ENCODE measurements around the gene DLK2.
A peak's percentile ranks its signal among the peaks of the same experiment; 100 is the strongest.
"Not testable (repeated sequence)": the region's sequence is repeated elsewhere in the genome, so short reads cannot be mapped to it uniquely, and the experiment has no call there.

The DLK2 gene

DNA sequence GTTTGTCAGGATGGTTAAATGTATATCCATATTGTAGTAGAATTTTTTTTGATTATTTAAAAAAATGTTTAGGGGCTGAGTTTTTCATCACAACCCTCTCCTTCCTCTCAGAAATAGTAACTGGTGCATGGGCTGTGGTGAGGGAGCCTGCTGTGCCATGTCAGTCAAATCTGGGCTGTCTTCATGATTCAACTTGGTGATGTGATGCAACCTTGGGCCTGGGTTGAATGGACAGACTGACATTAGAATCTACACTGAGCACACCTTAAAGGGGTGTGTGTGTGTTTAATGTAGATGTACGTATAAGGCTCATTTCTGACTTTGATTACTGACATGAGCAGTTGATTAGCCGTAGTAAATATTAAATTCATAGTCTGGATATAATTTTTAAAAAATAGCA, 25.7 kb upstream of the DLK2 start:
- no peak for DNase-seq

DNA sequence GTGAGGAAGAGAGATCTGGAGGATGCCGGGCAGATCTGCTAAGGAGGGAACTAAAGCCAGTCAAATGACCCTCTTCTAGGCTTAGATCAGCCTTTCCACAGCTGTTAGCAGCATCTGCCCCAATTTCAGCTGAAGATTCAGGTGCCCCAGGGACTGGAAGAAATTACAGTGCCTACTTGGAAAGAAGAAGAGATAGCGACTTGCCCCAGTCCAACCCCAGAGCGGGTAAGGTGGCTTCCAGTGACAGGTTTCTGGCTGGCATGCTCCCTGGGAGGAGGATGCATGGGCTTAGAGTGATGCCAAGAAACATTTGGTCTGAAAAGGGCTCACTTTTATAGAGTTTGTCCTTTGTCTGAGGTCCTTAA, 22.6 kb upstream of the DLK2 start:
- no peak for DNase-seq

DNA sequence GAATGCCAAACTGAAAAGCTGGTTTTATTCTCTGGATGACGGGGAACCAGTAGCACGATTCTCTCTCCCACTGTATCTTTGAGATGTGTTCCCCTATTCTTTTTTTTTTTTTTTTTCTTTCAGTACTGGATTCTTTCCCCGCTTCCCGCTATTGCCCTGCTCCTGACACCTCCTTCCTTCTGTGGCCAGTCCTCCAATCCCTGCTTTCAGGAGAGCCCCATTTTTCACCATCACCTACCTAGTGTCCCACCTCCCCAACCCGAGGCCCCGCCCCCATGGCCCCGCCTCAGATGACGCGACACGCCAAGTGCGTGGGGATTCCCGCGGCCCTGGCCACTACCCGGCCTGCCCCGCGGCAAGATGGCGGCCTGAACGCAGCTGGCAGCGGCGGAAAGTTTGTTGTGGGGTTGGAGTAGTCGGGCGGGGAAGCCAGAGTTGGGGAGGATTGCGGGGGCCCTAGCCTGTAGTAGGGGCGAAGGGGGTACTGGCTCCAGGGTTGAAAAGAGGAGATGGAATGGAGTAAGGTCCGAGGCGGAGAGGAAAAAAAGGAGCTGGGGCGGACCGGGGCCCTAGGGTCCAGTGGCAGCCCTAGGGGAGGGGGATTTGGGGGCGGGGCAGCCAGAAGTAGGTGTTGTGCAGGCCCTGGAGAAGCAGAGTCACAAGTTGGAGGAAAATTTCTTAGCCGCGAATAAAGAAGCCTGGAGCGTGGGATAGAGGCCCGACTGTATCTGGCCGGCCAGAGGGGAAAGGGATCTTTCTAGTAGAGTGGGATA, 22.1 kb upstream of the DLK2 start, which contains the start of gene TJAP1:
TSS of gene TJAP1 (plus strand) at position 336 of the 773 bp plus-strand sequence. CDS start 21,432 bp downstream, outside the sequence.
- DNase-seq: peak; percentile 75 to 76

- DNase-seq: no peak
These were observed 21.4 kb upstream of the DLK2 start for GRCh38 chr6:43476746-43477145.

DNA sequence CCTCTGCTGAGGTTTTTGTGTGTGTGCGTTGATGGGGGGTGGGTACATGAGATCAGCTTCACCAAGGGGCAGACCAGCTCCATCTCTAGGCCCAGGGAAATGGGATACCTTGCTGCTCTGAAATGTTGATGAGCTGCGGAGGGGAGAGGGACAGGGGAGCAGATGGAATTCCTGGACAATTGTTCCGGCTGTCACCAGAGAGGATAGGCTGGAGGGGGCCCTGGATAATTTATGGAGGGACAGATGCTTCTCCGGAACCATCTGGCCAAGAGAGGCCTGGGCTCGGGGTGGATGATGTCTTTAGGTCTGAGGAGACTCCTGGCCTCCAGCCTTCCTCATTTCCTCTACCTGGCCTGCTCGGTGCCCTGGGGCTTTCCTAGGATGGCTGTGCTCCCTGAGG, 20.2 kb upstream of the DLK2 start:
- DNase-seq: no peak

GRCh38 chr6:43472515-43472914, 17.2 kb upstream of the DLK2 start:
- no peak for DNase-seq

DNA sequence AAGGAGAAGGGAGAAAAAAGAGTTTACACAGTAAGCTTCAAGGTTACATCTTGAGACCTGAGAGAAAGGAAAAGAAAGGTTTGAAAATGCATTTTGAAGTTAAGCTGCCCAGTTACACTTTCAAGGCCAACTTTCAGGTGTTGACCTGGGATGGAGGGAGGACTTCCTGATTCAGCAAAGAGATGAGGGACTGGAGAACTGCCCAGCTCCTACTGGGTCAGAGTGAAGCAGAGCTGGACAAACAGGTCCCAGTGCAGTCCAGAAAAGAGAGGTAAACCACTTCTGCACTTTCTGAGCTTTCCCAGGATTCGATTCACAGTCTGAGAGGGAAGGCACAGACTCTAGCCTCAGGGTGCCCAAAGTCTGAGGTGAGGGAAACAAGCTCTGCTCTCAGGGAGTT, 16.1 kb upstream of the DLK2 start:
- DNase-seq: no peak

DNA sequence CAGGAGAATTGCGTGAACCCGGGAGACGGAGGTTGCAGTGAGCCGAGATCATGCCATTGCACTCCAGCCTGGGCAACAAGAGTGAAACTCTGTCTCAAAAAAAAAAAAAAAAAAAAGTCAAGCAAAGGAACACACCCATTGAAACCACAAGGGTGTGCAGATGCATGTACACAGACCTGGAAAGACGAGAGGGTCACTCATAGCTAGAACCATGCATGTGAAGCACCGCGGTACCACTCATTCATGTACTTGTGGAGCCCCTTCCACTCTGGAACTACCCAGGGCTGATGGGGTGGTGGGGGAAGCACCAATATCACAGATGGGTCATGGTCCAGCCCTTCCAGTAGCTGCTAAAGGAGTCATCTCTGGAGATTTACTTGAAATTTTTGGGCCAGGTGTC, 14.6 kb upstream of the DLK2 start:
- no peak for DNase-seq

DNA sequence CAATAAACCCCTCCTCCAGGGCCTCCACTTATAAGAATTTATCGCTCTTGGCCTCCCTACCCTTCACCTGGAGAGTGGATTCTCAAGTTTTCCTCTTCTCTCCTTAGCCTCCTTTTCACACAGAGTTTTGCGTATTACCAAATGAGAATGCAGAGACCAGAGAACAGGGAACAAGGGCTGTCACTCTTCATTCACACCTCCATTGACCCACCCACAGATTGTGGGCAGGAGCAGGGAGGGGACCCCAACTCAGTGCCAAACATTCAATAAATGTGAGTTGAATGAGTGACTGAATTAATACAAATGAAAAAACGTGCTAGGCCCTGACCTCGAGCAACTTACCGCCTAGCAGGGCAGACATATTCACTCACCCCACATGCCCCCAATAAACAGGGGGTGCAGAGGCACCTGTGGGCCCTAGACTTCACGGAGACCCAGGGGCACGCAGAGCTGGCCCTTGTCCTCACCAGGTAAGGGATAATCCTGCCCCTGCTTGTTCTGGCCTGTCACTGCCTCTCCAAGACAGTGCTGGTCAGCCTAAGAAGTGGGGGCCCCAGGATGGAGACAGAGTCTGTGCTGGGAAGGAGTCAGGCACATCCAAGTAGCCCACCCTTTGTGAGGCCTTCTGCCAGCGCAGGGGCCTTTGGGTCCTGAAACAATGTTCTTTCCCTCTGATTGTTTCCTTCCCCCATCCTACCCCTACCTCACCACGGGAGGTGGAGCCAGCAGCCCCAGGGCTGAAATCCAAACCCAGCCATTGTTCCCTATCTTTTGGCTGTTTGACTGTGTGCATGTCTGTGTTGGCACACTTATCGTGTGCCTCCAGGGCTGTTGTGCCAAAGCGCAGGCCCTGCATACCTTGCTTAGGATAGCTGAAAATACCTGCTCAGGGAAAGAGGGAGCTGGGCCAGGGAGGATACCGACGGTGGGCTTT, 13.7 kb upstream of the DLK2 start:
- DNase-seq: no peak

DNA sequence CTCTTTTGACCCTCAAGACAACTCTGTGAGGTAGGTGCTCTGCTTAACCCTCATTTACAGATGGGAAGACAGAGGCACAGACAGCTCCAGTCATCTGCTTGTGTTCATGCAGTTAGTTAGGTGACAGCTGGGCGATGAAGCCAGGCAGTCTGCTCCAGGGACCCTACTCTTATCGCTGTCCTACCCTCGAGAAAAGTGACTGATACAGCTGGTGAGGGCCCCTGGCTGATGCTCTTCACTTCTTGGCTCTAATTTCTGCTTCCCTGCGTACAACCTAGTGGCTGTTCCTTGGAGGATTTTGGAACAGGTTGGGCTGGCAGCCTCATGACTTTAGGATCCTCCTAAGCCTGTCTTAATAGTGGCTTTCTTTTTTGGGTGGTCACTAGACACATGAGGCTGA, 12.9 kb upstream of the DLK2 start:
- DNase-seq: no peak

DNA sequence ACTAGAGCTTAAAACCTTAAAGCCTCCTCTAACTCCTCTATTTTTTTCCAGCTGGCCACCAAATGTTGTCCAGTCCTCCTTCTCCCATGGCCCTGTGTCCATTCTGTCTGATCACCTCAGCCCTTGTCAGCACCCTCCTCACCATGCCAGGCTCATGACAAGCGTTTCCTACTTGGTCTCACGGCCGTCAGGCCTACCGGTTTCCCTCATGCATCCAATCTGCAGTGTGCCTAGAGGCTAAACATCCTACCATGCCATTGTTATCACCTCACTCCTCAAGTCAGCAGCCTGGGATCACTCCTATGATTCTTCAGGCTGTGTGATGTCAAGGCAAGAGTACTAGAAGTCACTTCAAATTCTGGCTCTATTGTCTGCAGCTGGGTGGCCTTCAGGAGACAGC, 12.4 kb upstream of the DLK2 start:
- no peak for DNase-seq

- DNase-seq: not testable (repeated sequence)
These were observed 11.9 kb upstream of the DLK2 start for GRCh38 chr6:43467265-43467664.

- no peak for DNase-seq
These were observed 10.6 kb upstream of the DLK2 start for GRCh38 chr6:43465948-43466347.

- DNase-seq: no peak
These were observed 9.0 kb upstream of the DLK2 start for GRCh38 chr6:43464337-43464736.

DNA sequence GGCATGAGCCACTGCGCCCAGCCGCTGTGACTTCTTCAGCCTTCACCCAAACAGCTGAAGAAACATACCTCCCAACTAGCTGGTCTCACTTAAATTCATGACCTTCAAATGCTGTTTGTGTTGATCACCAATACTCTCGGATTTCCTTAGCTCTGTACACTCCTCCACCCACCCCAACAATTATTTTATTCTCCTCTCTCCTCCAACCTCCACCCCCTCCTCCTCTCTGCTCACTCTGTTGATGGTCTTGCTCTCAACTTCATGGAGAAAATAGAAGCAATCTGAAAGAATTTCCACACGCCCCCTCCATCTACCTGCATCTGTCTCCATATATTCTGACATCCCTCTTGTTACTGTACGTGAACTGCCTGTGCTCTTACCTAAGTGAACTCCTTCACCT, 6.6 kb upstream of the DLK2 start:
- DNase-seq: no peak

DNA sequence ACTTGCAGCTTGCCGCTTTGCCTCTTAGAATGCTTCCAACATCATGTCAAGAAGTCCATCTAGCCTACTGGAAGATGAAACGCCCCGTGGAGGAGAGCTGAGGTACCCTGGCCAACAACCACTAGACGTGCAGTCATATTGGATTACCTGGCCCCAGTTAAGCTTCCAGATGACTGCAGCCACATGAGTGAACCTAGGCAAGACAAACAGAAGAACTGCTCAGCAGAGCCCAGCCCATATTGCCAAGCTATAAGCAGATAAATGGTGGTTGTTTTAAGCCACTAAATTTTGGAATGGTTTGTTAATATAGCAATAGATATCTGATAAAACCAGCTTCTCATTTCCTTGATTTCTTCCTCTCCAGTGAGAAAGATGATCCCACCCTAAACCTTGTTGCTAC, 4.7 kb upstream of the DLK2 start:
- no peak for DNase-seq

GRCh38 chr6:43459535-43459934, 4.2 kb upstream of the DLK2 start:
- no peak for DNase-seq

GRCh38 chr6:43458154-43458553, 2.8 kb upstream of the DLK2 start:
- not testable (repeated sequence) for DNase-seq

DNA sequence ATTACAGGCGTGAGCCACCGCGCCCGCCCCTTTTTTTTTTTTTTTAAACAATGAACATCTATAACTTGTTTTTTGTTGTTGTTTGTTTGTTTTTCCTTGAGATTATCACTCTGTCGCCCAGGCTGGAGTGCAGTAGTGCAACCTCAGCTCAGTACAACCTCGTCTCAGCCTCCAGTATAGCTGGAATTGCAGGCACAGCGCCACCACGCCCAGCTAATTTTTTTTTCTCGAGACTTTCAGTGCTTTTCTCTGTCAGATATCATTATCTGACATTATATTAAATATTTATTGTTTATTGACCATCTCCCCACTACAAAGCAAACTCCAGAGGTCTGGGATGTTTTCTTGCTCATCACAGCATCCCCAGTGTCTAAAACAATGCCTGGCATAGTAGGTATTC, 2.3 kb upstream of the DLK2 start:
- no peak for DNase-seq

DNA sequence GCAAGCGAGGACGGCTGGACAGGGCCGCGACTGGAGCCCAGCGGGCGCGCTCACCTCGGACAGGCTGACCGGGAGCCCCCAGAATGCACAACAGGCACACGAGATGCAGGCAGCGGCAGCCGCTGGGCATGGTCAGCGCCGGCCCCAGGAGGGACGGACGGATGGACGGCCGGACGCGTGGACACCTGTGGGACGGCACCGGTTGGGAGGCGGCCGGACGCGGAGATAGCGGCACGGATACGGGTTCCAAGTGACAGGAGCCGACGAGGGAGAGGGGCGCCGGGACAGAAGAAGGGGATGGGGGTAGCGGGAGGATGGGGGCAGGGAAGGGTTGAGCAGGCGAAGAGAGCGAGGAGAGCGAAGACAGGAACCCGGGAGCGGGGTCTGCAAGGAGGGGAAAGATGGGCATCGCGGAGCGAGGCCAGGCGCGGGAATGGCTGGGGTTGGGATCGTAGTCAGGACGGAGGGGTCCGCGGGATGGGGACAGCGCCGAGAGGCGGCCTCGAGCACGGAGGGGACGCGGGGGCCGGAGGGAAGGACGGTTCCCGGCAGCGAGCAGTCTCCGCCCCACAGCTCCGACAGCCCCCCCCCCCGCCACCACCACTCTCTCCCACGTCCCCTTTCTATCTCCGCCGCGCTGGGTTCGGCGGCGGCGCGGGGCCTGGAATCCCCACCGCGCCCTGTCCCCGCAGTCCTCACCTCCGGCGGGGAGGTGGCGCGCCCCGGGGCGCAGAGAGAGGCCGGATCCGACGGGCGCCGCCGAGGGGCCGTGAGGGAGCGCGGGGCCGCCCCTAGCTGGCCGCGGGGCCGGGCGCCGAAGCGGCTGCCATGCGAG, 435 bp downstream of the DLK2 start:
- DNase-seq: peak in 1 of 2 experiments; percentile 22

DNA sequence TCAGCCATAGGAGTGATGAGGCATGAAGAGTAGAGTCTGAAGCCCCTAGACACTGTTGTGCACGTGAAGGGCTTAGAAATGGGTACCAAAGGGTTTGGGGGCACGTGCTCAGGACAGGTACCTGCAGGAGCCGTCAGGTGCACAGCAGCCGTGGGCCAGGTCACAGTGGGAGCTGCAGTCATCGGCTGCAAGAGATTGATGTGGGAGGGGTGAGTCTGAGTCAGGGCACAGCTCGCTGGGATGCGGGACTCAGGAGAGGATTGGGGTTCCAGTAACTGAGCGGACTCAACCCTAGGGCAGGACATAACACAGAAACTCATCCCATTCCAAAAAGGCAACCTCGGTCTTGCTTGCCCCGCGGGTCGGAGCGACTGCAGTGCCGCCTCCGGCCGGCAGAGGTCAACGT, 1.1 kb downstream of the DLK2 start:
- no peak for DNase-seq

DNA sequence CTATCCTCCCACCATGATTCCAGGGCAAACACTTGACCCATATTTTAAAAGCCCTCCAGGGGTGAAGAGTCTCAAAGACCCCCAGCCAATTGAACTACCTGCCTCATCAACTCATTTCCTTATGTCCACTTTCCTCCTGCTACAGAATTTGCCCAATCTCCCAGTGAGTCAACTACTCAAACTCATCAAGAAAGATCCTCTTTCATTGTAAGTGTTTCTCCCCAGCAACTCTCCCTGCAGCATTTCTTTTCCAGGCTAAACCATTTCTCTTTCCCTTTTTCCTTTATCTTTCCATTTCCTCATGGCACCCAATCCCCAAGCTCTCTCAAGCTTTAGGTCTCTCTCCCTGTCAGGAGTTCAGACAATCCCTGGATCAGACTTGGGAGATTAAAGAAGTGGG, 1.5 kb downstream of the DLK2 start:
- DNase-seq: no peak

DNA sequence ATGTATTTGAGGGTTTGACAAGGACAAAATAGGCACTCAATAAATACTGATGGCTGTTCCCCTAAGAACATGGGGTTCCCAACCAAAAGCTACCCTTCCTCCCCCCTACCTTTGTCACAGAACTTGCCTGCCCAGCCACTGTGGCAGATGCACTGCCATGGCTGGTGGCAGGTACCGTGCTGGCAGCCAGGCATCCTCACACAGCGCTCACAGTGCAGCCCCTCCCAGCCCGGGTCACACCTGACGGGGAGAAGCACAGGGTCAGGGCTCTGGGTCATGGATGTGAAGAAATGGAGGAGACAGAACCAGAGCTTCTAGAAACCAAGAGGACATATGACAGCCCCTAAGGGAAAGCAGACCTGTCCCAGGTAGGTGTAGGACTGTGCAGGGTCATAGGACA, 2.5 kb downstream of the DLK2 start:
- no peak for DNase-seq
